Upper lobe of left lung (tissue), 4 donors: ENCODE measurements around the gene SLC25A13.

Experiments
- EP300 ChIP-seq, 4 donors: sonication (generic); formaldehyde crosslinking; IDR thresholded peaks; one replicate each; pipeline ENCODE4 v1.5.1; 2017; ENCODE audit warnings: antibody characterized with exemption in 4 of 4, control low read depth in 2 of 4
- POLR2A ChIP-seq, 4 donors: fragments of 450-650 bp; IDR thresholded peaks; one replicate each; pipeline ENCODE4 v1.5.1; 2016 to 2017; ENCODE audit warnings: antibody characterized with exemption in 4 of 4, mild to moderate bottlenecking in 2 of 4
- POLR2AphosphoS5 ChIP-seq, 2 donors: sonication (generic); formaldehyde crosslinking; IDR thresholded peaks; one replicate each; pipeline ENCODE4 v1.5.1; 2017; ENCODE audit warnings: antibody characterized with exemption in 2 of 2
- TF ChIP-seq, protein P1 (sequence below), 6 experiments: fragments of 450-650 bp in 4 of 6; fragments of 200-600 bp in 2 of 6; sonication (generic) in 2 of 6; IDR thresholded peaks; one replicate each; pipeline ENCODE4 v1.5.1; 2016 to 2019; ENCODE audit warnings: antibody characterized with exemption in 6 of 6

DNA sequence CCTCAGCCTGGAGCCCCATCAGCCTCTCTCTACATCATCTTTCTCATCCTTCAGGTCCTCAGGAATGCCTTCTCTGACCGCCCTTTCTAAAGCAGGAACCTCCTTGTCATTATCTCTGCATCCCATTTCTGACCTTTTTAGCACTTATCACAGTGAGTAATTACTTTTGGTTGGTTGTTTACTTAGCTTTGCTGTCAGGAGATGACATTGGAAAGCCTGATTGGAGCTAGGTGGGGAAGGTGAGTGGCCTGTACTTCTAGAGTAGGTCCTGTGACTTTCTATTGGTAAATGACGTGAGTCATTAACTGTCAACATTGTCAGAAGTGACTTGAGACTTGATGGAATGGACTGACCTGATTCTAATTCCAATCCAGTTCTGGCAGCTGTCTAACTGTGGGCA lies 9.3 kb upstream of the SLC25A13 start:
- TF ChIP-seq, protein P1, sequence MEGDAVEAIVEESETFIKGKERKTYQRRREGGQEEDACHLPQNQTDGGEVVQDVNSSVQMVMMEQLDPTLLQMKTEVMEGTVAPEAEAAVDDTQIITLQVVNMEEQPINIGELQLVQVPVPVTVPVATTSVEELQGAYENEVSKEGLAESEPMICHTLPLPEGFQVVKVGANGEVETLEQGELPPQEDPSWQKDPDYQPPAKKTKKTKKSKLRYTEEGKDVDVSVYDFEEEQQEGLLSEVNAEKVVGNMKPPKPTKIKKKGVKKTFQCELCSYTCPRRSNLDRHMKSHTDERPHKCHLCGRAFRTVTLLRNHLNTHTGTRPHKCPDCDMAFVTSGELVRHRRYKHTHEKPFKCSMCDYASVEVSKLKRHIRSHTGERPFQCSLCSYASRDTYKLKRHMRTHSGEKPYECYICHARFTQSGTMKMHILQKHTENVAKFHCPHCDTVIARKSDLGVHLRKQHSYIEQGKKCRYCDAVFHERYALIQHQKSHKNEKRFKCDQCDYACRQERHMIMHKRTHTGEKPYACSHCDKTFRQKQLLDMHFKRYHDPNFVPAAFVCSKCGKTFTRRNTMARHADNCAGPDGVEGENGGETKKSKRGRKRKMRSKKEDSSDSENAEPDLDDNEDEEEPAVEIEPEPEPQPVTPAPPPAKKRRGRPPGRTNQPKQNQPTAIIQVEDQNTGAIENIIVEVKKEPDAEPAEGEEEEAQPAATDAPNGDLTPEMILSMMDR (IDR thresholded peaks at IDR 0.05), result no peak
- TF ChIP-seq POLR2A (IDR thresholded peaks at IDR 0.05) (no peak), EP300 (IDR thresholded peaks at IDR 0.05) (peak in 1 of 4 donors; percentile 20), POLR2AphosphoS5 (IDR thresholded peaks at IDR 0.05) (no peak)
